Measurements from ENCODE around the gene PRKAG2.

Gene PRKAG2

DNA sequence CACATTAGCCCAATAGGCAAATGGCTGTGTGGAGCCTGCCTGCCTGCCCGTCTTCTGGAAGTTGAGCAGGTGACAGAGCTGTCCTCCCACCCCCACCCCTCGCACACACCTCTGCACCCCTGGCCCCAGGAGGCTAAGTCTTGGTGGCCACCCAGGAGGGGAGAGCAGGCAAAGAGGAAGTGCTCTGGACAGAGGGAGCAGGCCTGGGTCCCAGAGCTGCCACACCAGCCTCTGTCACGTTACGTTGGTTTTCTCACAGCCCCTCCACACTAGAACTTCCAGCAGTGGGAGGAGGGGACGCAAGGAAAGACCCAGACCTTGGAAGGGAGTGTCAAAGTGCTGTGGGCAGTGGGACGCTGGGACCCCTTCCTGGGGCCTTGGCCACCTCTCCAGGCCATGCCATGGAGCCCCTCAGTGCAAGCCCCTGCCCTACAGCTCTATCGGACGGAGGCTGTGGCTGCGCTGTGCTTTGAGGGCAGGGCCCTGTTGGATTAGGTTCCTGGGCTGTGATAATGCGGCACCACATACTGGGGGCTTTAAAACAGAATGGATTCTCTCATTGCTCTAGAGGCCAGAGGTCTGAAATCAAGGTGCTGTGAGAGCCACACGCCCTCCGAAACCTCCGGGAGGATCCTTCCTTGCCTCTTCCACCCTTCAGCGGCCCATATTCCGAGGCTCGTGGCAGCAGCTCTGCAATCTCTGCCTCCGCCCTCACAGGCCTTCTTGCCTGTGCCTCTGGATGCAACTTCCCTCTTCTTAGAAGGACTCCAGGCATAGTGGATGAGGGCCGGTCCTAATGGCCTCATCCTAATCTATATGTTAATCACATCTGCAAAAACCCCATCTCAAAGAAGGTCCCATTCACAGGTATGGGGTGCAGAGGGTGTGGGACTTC is 9.9 kb downstream of the PRKAG2 start:
- in situ Hi-C loops (cut with MboI; ENCODE audit: low sequenced_read_pairs) = no loop called here

DNA sequence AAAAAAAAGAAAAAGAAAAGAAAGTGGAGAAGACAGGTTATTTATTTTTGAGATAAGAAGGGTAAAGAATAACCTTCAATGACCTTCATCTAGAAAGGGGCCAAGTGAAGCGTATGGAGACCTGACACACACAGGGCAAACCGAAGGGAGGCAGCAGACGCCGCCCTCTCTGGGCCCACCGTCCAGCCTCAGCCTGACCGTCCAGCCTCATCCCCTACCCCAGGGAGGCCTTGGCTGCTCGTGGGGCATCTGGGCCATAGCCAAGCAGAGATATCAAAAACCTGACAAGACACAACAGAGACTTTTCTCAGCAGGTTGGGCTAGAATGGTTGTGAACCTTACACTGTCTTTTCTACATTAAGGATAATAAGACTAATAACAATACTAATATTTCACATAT is 10.9 kb downstream of the PRKAG2 start:
- in situ Hi-C loops (cut with MboI; ENCODE audit: low sequenced_read_pairs) = no loop called here

DNA sequence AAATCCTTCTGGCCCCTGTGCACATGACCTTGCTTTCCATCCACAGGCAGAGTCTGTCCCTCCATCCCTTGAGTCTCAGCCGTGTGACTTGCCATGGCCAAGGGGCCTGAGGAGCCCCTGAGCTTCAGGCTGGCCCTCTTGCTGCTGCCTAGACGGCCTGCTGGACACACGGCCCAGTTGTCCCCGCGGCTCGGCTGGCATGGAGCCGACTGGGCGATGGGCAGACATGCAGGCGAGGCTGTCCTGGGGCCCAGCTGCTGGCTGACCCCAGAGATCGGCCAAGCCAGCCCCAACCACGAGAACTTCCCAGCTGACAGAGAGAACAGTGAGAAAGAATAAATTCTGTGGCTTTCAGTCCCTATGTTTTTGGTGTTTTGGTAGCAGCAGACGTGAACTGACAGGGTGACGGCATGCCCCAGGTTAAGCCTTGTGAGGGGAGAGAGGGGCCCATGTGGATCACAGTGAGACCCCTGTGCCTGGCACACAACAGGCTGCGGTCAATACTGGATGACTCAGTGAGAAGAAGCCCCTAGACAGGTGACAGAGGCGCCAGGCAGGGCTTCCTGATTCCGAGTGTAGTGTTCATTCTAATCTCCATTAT is 11.7 kb downstream of the PRKAG2 start:
- in situ Hi-C loops (cut with MboI; ENCODE audit: low sequenced_read_pairs) = no loop called here

DNA sequence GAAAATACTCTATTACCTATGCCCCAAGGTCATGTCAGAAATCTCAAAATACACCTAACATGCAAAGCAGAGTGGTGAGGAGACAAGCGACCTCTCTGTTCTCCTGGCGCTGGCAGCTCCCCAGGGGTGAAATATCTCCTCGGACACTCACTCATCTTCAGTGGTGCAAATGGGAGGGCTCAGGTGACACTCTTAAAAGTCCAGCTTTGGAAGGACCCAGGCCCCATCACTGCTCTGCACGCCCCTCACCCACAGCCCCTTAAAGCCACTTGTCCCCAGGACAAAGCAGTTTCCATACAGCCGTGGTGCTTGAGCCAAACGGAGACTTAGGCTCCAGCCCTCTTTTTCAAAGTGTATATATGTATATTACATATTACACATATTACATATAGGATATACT is 12.4 kb downstream of the PRKAG2 start:
- in situ Hi-C loops (cut with MboI; ENCODE audit: low sequenced_read_pairs) = no loop called here

DNA sequence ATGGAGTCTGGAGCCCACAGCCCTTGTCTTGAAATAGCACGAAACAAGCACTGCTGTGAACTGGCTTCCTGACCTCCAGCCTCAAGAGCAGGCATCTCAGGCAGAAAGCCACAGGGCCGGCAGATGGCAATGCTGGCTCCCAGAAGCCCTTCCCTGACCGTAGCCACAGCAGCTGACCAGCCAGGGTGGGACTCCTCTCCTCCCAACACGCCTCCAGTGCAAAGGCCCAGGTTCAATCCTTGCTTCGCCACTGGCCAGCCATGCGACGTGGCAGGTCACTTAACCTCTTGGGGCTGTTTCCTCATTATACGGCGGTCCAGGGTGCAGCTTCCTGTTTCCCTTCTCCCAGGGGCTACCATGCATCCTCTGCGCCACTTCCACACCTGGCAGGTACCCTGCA is 12.8 kb downstream of the PRKAG2 start:
- in situ Hi-C loops (cut with MboI; ENCODE audit: low sequenced_read_pairs) = no loop called here

DNA sequence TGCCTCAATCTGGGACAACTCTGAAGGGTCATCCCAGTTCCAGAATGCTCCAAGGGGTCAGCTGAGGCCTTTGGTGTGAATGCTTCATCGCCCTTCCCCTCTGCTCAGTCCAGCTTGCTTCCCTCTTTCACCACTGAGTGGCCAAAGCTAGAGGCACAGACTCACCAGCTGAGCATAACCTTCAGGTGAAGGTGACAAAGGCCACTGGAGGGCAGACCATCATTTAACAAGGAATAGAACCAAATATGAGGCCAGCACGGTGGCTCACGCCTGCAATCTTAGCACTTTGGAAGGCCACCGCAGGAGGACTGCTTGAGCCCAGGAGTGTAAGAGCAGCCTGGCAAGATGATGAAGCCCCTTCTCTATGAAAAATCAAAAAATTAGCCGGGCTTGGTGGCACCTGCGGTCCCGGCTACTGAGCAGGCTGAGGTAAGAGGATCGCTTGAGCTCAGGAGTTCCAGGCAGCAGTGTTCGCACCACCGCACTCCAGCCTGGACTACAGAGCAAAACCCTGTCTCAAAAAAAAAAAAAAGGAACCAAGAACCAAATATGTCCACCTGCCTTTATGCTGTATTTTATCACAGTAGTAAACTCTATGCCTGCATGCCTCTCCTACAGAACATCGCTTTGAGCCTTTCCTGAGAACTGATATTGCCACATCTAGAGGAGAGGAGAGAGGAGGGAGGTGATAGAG is 13.4 kb downstream of the PRKAG2 start:
- in situ Hi-C loops (cut with MboI; ENCODE audit: low sequenced_read_pairs) = no loop called here

DNA sequence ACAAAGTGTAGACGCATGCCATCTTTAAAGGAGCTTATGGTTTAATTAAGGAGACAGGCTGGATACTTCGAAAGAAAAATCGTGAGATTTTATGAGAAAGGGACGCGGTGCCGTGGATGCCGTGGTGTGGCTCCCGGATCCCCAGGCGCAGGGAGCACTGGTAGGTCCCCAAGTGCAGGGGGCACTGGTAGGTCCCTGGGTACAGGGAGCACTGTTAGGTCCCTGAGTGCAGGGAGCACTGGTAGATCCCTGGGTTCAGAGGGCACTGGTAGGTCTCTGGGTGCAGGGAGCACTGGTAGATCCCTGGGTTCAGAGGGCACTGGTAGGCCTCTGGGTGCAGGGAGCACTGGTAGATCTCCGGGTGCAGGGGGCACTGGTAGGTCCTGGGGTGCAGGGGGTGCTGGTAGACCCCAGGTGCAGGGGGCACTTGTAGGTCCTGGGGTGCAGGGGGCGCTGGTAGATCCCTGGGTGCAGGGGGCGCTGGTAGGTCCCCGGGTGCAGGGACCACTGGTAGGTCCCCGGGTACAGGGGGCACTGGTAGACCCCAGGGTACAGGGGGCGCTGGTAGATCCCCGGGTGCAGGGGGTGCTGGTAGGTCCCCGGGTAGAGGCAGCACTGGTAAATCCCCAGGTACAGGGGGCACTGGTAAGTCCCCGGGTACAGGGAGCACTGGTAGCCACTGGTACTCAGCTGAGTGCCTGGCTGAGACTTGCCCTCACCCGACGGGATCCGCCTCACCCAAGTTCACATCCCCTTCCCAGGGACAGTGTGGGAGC is 14.1 kb downstream of the PRKAG2 start:
- in situ Hi-C loops (cut with MboI; ENCODE audit: low sequenced_read_pairs) = no loop called here

DNA sequence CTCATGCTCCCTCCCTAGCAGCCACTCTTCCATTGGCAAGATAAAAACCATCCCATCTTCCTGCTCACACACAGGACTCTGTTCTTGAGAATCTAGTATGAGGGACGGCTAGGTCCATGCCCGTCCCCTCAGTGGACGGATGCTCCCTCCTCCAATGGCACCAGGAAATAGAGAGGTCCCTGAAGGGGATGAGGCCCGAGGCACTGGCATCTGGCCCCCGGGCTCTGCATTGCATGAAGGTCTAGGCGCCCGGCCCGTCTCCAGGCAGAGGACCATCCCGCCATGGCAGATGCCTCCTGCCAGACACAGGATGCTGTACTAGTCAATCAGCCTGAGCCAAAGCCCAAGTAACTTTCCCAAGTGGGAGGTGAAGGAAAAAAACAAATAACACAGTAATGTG is 15.0 kb downstream of the PRKAG2 start:
- in situ Hi-C loops (cut with MboI; ENCODE audit: low sequenced_read_pairs) = no loop called here

DNA sequence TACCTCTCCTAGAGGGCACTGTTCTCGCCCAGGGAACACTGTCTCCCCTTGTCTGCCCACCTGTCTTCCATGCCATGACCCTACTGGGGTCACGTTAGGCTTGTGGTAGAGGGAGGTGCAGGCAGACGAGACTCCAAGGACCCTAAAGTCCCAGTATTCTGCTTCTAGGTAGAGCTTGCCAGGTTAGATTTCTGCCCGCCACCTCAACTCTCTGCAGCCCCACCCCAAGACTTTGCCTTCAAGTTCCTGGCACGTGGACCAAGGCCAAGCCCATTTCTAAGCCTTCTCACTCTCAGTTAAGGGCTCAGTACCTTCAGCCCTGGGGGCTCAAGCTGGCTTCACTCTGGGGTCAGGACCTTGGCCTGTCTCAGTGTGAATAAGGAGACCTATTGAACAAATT is 16.1 kb downstream of the PRKAG2 start:
- in situ Hi-C loops (cut with MboI; ENCODE audit: low sequenced_read_pairs) = no loop called here

DNA sequence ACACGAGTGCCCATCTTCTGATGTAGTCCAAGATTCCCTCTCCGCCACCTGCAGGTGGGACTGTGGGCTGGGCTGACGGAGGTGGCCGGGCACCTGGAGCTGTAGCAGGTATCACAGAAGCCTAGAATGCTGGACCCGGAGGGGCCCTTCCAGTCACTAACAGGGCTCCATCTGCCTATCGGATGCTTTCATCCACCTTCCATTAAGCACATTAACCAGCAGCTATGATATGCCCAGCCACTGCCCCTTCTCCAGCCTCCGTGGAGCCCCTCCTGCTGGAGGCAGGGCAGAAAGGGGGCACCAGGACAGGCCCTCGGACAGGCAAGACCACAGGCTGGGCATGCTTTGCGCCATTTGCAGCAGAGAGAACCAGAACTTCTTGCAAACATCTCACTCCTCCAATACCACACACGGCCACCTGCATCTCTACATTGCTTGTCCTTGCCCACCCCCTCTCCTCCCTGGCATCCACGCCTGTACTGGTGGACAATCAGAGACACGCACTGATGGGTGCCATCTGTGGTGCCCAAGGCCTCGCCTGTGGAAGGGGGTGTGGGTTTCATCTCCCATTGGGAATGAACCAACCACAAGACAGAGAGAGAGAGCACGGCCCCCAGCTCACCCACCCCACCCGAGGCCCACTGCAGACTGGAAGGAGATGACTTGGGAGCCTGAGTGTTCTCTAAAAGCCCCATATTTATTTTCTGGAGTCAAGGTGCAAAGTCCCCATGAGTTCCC is 16.8 kb downstream of the PRKAG2 start:
- in situ Hi-C loops (cut with MboI; ENCODE audit: low sequenced_read_pairs) = no loop called here

DNA sequence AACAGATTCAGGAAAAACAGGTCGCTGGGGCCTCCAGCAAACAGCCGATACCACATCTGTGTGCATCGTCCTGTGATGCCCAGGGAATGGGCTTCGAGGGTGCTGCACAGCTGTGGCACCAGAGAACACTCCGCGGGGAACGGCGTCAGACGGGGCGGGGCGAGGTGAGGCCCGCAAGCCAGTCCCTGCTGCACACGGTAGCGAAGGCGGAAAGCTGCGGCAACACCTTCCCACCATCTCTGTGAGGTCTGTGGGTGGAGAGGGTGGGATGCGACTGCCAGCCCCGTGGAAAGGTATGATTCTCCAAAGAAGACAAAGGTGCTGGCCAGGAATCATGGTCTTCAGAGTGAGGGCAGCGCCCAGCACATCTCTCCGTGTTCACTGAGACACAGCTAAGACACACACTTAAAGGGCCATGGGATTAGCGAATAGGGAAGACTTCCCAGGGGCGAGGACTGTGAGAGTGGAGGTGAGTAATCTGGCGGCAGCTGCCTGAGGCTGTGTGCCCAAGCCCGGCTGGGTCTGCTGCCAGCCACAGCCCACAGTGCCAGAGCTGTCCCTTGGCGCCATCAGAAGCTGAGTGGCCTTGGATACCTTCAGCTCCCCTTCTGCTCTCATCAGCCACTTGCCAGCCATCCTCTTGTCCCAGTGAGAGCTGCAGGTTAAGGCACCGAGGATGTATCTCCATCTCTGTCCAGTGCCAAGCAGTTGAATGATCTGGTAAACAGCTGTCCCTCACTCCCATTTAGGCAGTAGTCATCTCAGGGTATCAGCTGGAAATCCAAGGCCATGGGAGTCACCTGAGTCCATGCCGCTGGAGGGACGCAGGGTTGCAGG is 17.6 kb downstream of the PRKAG2 start:
- in situ Hi-C loops (cut with MboI; ENCODE audit: low sequenced_read_pairs) = no loop called here

DNA sequence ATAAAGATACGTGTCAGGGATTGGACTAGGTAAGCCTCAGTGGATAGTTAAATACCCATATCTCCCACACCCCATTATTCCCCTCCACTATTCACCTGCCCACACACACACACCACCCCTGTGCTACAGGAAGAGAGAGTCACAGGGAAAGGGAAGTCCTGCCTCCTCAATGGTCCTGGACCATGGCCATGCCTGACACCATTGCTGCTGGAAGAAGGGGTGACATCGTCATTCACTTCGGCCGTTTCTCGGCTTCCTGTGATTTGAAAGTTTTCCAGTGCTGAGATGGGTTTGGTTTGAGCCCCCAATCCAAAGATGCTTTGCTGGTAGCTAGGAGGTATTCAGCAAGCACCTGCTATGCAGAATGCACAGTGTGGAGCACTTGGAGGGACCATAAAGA is 18.5 kb downstream of the PRKAG2 start:
- in situ Hi-C loops (cut with MboI; ENCODE audit: low sequenced_read_pairs) = no loop called here

DNA sequence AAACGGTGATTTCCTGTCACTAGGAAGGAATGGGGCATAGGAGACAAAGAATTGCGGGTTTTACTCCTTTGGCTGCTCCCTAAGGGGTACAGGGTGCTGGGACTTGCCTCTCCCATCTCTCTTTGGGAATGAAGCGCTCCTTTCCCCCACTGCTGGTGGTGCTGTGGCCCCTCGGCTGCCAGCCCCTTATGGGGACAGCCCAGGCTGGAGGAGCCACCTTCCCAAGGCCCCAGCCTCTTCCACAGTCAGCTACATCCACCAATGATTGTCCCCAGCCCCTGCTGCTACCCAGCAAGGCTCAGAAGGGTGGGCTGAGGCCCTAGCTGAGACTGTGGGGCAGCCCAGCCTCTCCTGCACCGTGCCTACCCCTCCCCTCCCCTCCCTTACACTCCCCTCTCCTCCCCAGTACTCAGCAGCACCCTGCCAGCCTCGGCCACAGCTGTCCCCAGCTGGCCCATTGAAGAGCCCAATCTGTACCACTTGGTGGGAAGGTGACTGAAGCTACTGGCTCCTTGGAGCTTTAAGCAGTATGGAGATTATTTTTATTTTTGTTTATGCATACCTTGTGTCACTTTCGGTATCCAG is 19.0 kb downstream of the PRKAG2 start:
- in situ Hi-C loops (cut with MboI; ENCODE audit: low sequenced_read_pairs) = no loop called here

DNA sequence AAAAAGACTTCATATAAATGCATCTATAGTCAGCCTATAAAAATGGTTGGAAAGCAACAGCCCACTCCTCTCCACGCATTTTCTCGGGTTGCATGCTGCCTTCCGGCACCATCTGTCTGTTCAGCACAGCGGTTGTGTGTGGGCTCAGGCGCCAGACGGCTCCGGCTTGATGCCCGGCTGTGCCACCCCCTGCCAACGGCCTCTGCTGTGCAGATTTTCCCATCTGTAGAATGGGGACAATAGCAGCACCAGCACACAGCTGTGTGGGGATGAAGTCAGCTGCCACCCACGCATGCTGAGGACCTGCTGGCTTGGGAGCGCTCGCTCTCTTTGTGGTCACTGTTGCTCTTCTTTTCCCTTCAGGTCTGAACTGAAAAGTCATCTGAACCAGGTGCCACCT is 19.5 kb downstream of the PRKAG2 start:
- in situ Hi-C loops (cut with MboI; ENCODE audit: low sequenced_read_pairs) = no loop called here

DNA sequence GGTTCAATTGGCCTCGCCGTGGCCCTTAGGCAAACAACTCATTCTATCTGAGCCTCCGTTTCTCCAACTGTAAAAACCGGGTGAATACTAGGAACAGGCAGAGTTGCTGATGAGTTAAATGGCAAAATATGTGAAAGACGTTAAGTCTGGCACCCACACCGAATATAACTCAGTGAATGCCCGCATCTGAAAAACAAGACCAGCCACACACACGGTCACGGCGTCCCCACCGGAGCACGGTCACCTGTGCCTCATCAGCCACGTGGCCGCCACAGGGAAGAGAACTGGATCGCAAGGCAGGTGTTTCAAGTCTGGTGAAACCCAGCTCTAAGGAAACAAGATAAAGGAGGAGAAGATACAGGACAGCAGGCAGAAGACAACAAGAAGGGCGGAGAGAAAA is 20.4 kb downstream of the PRKAG2 start:
- in situ Hi-C loops (cut with MboI; ENCODE audit: low sequenced_read_pairs) = no loop called here

DNA sequence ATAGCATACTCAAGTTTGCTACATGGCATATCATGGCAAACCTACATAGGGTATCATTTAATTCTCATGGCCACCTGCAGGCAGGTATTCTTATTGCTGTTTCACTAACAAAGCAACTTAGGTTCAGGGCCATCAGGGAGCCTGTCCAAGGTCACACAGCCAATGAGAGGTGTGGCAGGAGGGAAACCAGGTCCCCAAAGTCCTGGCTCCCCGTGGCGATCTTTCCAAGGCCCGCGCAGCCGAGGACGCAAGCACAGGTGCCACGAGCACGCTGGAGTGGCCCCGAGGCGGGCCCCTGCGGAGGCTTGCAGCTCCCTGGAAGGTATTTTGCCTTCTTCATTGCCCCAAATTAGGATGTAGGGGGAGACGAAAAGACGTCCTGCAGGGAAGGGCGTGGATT is 20.8 kb downstream of the PRKAG2 start:
- in situ Hi-C loops (cut with MboI; ENCODE audit: low sequenced_read_pairs) = no loop called here

DNA sequence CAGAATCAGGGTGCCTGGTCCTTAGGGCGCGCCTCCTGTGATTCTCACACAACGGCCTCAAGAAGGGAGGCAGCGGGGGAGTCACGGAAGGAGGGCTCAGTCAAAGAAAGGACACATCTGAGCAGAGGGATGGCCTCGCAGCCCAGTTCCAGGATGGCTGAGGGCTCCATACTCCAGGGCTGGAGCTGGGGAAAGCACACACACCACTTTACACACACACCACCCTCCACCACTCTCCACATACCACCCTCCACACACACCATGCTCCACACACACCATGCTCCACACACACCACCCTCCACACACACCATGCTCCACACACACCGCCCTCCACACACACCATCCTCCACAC is 22.2 kb downstream of the PRKAG2 start:
- in situ Hi-C loops (cut with MboI; ENCODE audit: low sequenced_read_pairs) = no loop called here

DNA sequence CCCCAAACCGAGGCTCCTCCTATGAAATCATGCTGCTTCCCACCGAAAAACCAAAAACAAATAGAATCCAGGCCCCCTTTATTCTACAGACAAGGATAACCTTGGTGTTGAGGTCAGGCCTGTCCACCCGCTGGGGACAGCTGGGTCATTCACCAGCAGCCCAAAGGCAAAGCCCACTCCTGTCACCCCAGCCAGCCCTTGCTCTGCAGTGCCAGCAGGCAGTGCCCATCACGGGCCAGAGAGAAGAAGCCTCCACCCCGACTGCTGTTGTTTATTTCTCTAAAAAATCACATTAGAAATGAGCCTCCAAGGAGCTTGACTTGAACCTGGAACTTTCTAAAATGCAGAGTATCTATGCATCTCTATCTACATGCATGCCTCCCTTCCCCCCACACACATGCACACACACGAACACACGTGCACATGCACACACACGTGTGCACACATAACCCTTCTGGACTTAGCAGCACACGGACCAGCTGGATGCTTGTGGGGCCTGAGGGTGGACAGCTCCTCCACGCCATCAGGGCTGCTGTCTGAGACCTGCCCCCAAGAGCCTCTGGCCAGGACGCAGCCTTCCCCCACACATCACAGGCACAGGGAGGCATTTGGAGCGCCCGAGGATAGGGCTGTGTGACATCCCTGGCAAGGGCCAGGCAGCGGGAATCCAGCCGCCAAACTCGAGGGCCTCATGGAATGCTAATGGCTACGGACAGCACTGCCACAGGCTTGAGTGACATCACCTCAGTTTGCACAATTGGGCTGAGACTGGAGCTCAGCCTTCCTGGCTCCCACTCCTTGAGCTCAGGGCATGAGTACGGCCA is 22.8 kb downstream of the PRKAG2 start:
- in situ Hi-C loops (cut with MboI; ENCODE audit: low sequenced_read_pairs) = no loop called here

Measured in HL-60/S4 (cell line).